C4-2B (cell line): ENCODE results near the gene GAPDH.

Experiments
- ZFX ChIP-seq: fragments of 450-650 bp; IDR thresholded peaks from 2 replicates; pipeline ENCODE4 v1.6.1; 2017
- TF ChIP-seq, protein P1 (sequence below): fragments of 450-650 bp; conservative IDR thresholded peaks from 2 replicates; pipeline ENCODE4 v1.5.1; 2017; ENCODE audit warnings: mild to moderate bottlenecking

DNA sequence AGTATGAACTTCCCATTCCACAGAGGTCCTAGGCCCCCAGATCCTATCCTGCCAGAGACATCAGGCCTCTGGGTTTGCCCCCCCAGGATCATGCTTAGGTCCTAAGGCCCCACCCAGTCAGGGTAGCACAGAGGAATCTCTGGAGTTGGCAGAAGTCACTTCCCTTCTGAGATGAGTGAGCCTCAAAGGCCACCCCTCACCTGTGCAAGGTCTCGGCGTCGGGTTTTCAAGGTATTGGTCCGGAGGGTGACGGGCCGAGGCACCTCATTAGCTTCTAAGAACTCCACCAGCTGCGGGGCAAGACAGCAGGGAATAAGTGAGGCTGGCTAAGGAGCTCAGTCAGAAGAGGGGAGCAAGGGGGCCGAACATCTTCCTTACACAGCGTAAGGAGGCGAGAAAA is 28.6 kb downstream of the GAPDH start:
- TF ChIP-seq, protein P1, sequence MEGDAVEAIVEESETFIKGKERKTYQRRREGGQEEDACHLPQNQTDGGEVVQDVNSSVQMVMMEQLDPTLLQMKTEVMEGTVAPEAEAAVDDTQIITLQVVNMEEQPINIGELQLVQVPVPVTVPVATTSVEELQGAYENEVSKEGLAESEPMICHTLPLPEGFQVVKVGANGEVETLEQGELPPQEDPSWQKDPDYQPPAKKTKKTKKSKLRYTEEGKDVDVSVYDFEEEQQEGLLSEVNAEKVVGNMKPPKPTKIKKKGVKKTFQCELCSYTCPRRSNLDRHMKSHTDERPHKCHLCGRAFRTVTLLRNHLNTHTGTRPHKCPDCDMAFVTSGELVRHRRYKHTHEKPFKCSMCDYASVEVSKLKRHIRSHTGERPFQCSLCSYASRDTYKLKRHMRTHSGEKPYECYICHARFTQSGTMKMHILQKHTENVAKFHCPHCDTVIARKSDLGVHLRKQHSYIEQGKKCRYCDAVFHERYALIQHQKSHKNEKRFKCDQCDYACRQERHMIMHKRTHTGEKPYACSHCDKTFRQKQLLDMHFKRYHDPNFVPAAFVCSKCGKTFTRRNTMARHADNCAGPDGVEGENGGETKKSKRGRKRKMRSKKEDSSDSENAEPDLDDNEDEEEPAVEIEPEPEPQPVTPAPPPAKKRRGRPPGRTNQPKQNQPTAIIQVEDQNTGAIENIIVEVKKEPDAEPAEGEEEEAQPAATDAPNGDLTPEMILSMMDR = no peak
- TF ChIP-seq ZFX = no peak
